Posterior cingulate gyrus (tissue), 11 donors: ENCODE results near the gene CHN2.

Experiments
- DNase-seq, 10 donors: peaks; one replicate each; pipeline versions ENCODE4 v3.0.0 to v3.0.0-alpha.2; 2020 to 2021; ENCODE audit warnings: mixed read lengths in 3 of 10
- intact Hi-C: fragments of 100-400 bp; cut with DNase I; formaldehyde crosslinking; loops from one replicate; pipeline ENCODE4 v1.15.1; 2023

The CHN2 gene

GRCh38 chr7:29216128-29216527, 21.6 kb downstream of the CHN2 start:
- DNase-seq: no peak
- intact Hi-C loops: no loop called here

- no peak for DNase-seq
- intact Hi-C loops: no loop called here
Observed at GRCh38 chr7:29217113-29217512, 22.5 kb downstream of the CHN2 start.

- no peak for DNase-seq
- intact Hi-C loops: no loop called here
Observed at GRCh38 chr7:29224726-29225125, 30.2 kb downstream of the CHN2 start.

- peak in 1 of 10 donors; percentile 82 for DNase-seq
Observed at GRCh38 chr7:29228289-29229011, 33.9 kb downstream of the CHN2 start.

GRCh38 chr7:29229066-29229465, 34.5 kb downstream of the CHN2 start:
- no peak for DNase-seq
- intact Hi-C loops: no loop called here

More at GRCh38 chr7:29228289-29229011, 33.9 kb downstream of the CHN2 start:
- intact Hi-C loops: no loop called here

- DNase-seq: no peak
- intact Hi-C loops: no loop called here
Observed at GRCh38 chr7:29229946-29230345, 35.4 kb downstream of the CHN2 start.

GRCh38 chr7:29230871-29231345, 36.3 kb downstream of the CHN2 start:
- DNase-seq: no peak
- intact Hi-C loops: no loop called here

- intact Hi-C loops: no loop called here
- DNase-seq: no peak
Observed at GRCh38 chr7:29231671-29232232, 37.2 kb downstream of the CHN2 start.

GRCh38 chr7:29234438-29234837, 39.9 kb downstream of the CHN2 start:
- intact Hi-C loops: no loop called here
- DNase-seq: no peak

GRCh38 chr7:29236071-29236580, 41.6 kb downstream of the CHN2 start:
- DNase-seq: no peak
- intact Hi-C loops: no loop called here

- DNase-seq: no peak
Observed at GRCh38 chr7:29236649-29237048, 42.1 kb downstream of the CHN2 start.

GRCh38 chr7:29237489-29237888, 42.9 kb downstream of the CHN2 start:
- intact Hi-C loops: no loop called here
- DNase-seq: no peak

More at GRCh38 chr7:29236649-29237048, 42.1 kb downstream of the CHN2 start:
- intact Hi-C loops: no loop called here

- DNase-seq: no peak
- intact Hi-C loops: no loop called here
Observed at GRCh38 chr7:29239638-29240037, 45.1 kb downstream of the CHN2 start.

- intact Hi-C loops: no loop called here
- no peak for DNase-seq
Observed at GRCh38 chr7:29242265-29242664, 47.7 kb downstream of the CHN2 start.

GRCh38 chr7:29243910-29244655, 49.5 kb downstream of the CHN2 start:
- no peak for DNase-seq
- intact Hi-C loops: no loop called here

- DNase-seq: no peak
- intact Hi-C loops: no loop called here
Observed at GRCh38 chr7:29247224-29247962, 52.8 kb downstream of the CHN2 start.

GRCh38 chr7:29247963-29248236, 53.3 kb downstream of the CHN2 start:
- intact Hi-C loops: no loop called here
- no peak for DNase-seq

GRCh38 chr7:29248713-29249382, 54.3 kb downstream of the CHN2 start:
- intact Hi-C loops: no loop called here
- DNase-seq: no peak

GRCh38 chr7:29249383-29249750, 54.8 kb downstream of the CHN2 start:
- DNase-seq: no peak
- intact Hi-C loops: no loop called here

GRCh38 chr7:29249860-29250259, 55.3 kb downstream of the CHN2 start:
- no peak for DNase-seq
- intact Hi-C loops: no loop called here
